Glutamatergic neuron (in vitro differentiated cells): ENCODE data around the gene ZNF746. TPM values are rescaled to one million over a fixed set of nuclear protein-coding genes. Genes with fewer than 3 reads are reported as not detected.

ENCODE experiments used
- DNase-seq: peaks from one replicate; pipeline ENCODE4 v3.0.0; 2022
- H3K27ac Mint-ChIP-seq: one replicate; pipeline ENCODE4 v1.8.0; 2020; ENCODE audit warnings: mild to moderate bottlenecking, mixed read lengths, inconsistent platforms; ENCODE audit not compliant: unreplicated experiment
- H3K27me3 Mint-ChIP-seq: one replicate; pipeline ENCODE4 v1.8.0; 2020; ENCODE audit warnings: mild to moderate bottlenecking, moderate library complexity, mixed read lengths, inconsistent platforms; ENCODE audit not compliant: unreplicated experiment
- H3K36me3 Mint-ChIP-seq: one replicate; pipeline ENCODE4 v1.8.0; 2020; ENCODE audit warnings: mild to moderate bottlenecking, mixed read lengths, inconsistent platforms; ENCODE audit not compliant: unreplicated experiment
- H3K4me1 Mint-ChIP-seq: one replicate; pipeline ENCODE4 v1.8.0; 2020; ENCODE audit warnings: mild to moderate bottlenecking, low read depth, mixed read lengths, inconsistent platforms; ENCODE audit not compliant: unreplicated experiment
- H3K4me3 Mint-ChIP-seq: one replicate; pipeline ENCODE4 v1.8.0; 2020; ENCODE audit warnings: mild to moderate bottlenecking, mixed read lengths, inconsistent platforms; ENCODE audit not compliant: unreplicated experiment
- H3K9me3 Mint-ChIP-seq: one replicate; pipeline ENCODE4 v1.8.0; 2020; ENCODE audit warnings: mild to moderate bottlenecking, moderate library complexity, mixed read lengths, inconsistent platforms; ENCODE audit not compliant: unreplicated experiment
- total RNA-seq: library from RNA; stranded (reverse); fragmentation: NEBNext Ultra II Directional; extraction: Animal tissue kit (Norgen Biotek cat#: 25700); gene quantifications from one replicate; pipeline ENCODE4 v1.2.1, GENCODE V29; 2021; ENCODE audit not compliant: unreplicated experiment
- TF ChIP-seq, protein P1 (sequence below): fragments of 200-600 bp; sonication (generic); IDR thresholded peaks from one replicate; pipeline ENCODE4 v1.5.0; 2021; ENCODE audit not compliant: partially characterized antibody, unreplicated experiment

The ZNF746 gene
- total RNA-seq, 1 donor from 2014 or later = 22.8 TPM

DNA sequence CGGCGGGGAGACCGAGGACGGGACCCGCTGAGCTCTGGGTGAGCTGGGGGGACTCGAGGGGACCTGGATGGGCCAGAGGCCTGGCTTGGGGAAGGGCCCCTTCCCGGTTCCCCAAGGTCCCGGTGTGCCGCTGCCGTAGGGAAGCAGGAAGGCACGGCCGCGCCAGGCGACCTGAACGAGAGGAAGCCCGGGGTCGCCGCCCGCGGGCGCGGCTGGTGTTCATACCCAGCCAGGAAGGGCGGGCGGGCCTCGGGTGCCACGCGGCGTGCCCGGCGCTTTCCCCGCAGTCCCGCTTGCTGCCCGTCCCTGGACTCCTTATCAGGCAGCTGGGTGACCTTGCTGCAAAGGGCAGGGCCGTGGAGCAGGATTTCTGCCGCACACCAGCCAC, 74.7 kb downstream of the ZNF746 start:
- no peaks in the 10 kb centered on the region for H3K9me3 Mint-ChIP-seq
- H3K36me3 Mint-ChIP-seq = no peaks in the 10 kb centered on the region
- peak overlapping the region; percentile 20 for H3K4me3 Mint-ChIP-seq
- TF ChIP-seq, protein P1, sequence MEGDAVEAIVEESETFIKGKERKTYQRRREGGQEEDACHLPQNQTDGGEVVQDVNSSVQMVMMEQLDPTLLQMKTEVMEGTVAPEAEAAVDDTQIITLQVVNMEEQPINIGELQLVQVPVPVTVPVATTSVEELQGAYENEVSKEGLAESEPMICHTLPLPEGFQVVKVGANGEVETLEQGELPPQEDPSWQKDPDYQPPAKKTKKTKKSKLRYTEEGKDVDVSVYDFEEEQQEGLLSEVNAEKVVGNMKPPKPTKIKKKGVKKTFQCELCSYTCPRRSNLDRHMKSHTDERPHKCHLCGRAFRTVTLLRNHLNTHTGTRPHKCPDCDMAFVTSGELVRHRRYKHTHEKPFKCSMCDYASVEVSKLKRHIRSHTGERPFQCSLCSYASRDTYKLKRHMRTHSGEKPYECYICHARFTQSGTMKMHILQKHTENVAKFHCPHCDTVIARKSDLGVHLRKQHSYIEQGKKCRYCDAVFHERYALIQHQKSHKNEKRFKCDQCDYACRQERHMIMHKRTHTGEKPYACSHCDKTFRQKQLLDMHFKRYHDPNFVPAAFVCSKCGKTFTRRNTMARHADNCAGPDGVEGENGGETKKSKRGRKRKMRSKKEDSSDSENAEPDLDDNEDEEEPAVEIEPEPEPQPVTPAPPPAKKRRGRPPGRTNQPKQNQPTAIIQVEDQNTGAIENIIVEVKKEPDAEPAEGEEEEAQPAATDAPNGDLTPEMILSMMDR = no peak
- DNase-seq = no peak
- H3K4me1 Mint-ChIP-seq = peaks cover 15% of the 10 kb centered on the region
- peak overlapping the region; percentile 54 for H3K27ac Mint-ChIP-seq
- H3K27me3 Mint-ChIP-seq = peaks cover 7% of the 10 kb centered on the region

Other genes with a start within 250 kb of the ZNF746 start
- 22.9 TPM for gene ZNF783, start 235.6 kb downstream of the ZNF746 start, total RNA-seq
- 18.0 TPM for gene ZNF777, start 36.7 kb downstream of the ZNF746 start, total RNA-seq